Activated T-cell treated with anti-CD3 and anti-CD28 coated beads, Interleukin-2, amount 50 U/mL, for 4 hours (primary cell): ENCODE results near the gene GGT1. TPM values are rescaled to one million over a fixed set of nuclear protein-coding genes. Genes with fewer than 3 reads are reported as not detected.

Experiments used
- ATAC-seq, 2 donors: fragments of 200-7000 bp; cut with Tn5 transposase; one replicate each; pipeline ENCODE4 v1.10.0; 2021
- DNase-seq: peaks from one replicate; pipeline ENCODE4 v3.0.0-alpha.2; 2020
- H3K27me3 Mint-ChIP-seq: one replicate; pipeline ENCODE4 v1.8.0; 2021; ENCODE audit warnings: low read depth, mixed read lengths
- H3K36me3 Mint-ChIP-seq: one replicate; pipeline ENCODE4 v1.8.0; 2022; ENCODE audit warnings: mixed read lengths; ENCODE audit not compliant: insufficient read depth
- H3K4me1 Mint-ChIP-seq: one replicate; pipeline ENCODE4 v1.8.0; 2021; ENCODE audit warnings: low read depth, mixed read lengths
- H3K4me3 Mint-ChIP-seq: one replicate; pipeline ENCODE4 v1.8.0; 2021; ENCODE audit warnings: mild to moderate bottlenecking, moderate library complexity, mixed read lengths
- H3K9me3 Mint-ChIP-seq: one replicate; pipeline ENCODE4 v1.8.0; 2021; ENCODE audit warnings: mixed read lengths
- total RNA-seq, 3 donors: library from RNA; stranded (reverse); gene quantifications; one replicate each; pipeline ENCODE4 v1.2.1, GENCODE V29; 2021

GGT1 gene
- total RNA-seq, 3 donors from 2014 or later, result 23.6 to 48.6 (median 27.2) TPM

DNA sequence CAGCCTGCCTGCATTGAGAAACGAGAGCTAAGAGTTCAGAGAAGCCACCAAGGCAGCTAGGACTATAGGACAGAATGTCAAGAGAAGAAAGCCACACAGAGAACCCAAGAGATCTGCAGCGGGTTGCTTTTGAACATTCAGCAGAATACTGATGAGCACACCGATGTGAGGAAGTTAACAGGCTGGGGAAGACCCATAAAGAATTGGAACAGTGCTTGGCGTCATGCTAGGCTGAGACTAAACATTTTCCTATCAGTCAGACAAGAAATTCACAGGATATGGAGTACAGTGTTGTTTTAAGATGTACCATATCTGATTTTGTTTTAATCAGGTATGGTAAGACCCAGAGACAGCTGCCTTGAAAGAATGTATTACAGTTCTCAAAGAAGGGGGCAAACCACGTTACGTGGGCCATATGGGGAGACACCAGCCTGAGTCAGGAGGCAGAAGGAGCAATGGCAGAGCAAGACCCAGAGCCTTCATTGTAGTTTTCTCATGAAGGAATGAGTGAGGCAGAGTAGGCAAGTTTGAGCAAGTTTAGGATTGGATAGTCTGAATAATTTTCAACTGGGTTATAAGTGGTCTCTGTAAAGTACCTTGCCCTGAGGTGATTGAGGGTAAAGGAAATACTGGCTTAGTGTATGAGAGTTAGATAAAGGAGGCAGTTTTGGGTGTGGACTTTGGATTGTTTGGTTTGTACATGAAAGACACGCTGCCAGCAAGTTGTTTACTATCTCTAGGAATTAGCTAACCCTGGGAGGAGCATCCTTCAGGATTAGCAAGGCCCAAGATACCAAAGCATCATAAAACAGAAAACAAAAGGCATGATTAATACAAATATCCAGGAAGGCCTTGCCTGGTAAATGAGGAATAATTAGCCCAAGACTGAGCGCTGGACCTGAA lies 24.4 kb upstream of the GGT1 start:
- ATAC-seq, result peak in 1 of 2 donors; percentile 28
- Mint-ChIP-seq H3K27me3 (no peaks in the 10 kb centered on the region), H3K36me3 (peaks cover 19% of the 10 kb centered on the region), H3K4me3 (no peak overlapping the region), H3K9me3 (no peaks in the 10 kb centered on the region), H3K4me1 (peaks cover 3% of the 10 kb centered on the region)
- DNase-seq, result no peak

DNA sequence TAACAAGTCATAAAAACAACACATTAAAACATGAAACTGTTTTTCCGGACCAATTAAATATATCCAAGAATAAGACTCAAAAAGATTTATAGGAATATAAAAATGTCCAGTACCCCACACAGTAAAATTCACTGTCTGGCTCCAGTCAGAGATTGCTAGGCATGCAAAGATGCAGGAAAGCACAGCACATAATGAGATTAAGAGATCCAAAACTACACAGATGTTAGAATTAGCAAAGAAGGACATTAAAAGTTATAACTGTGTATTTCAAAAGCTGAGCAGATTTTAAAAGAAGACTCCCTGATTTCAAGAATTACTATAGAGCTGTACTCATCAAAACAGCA lies 23.8 kb upstream of the GGT1 start:
- no peaks in the 10 kb centered on the region for H3K27me3 Mint-ChIP-seq
- DNase-seq, result no peak
- H3K36me3 Mint-ChIP-seq, result peaks cover 15% of the 10 kb centered on the region
- no peaks in the 10 kb centered on the region for H3K9me3 Mint-ChIP-seq
- no peak for ATAC-seq
- H3K4me1 Mint-ChIP-seq, result peaks cover 3% of the 10 kb centered on the region
- H3K4me3 Mint-ChIP-seq, result no peak overlapping the region

DNA sequence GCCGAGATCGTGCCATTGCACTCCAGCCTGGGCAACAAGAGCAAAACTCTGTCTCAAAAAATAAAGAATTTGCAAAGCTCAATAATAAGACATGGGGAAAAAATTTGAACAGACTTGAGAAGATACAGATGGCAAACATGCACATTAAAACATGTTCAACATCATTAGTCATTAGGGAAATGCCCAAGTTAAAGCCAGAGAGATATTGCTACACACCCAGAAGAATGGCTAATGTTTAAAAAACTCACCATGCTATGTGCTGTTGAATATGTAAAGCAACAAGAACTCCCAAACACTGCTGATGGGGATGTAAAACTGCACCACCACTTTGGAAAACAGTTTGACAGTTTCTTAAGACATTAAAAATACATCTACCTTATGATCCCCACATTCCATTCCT lies 22.7 kb upstream of the GGT1 start:
- Mint-ChIP-seq H3K4me1 (peaks cover 3% of the 10 kb centered on the region), H3K36me3 (peaks cover 6% of the 10 kb centered on the region), H3K9me3 (no peaks in the 10 kb centered on the region), H3K27me3 (no peaks in the 10 kb centered on the region), H3K4me3 (no peak overlapping the region)
- ATAC-seq, result no peak
- no peak for DNase-seq

DNA sequence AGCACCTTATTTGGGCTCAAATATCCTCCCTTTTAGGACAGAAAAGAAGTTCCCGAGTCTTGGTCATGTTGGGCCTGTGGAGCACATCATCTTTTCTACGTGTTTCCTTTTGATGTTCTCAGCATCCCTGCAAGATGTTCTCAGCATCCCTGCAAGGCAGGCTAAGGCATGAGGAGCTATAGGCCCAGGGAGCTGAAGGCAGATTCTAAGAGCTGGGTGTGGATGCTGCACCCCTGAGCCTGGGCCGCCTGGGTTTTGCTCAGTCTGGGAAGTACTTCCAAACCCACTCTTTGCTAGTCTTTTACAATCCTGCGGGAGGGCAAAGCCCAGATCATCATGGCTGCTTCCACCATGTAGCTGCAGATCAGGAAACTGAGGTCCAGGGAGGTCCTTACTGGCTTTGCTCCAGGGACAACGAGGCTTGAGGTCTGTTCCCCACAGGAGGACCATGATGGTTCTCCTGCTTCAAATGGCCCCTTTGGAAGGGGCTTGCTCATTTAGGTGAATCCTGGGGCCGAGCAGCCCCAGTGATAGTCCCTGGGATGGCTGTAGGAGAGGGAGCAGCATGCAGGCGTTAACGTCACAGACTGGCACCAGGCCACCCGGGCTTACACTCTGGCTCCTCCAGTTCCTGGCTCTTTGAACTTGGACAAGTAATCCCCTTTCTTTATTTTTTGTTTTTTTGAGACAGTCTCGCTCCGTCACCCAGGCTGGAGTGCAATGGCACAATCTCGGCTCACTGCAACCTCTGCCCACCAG lies 20.8 kb upstream of the GGT1 start:
- no peaks in the 10 kb centered on the region for H3K27me3 Mint-ChIP-seq
- H3K4me1 Mint-ChIP-seq, result no peaks in the 10 kb centered on the region
- no peak overlapping the region for H3K4me3 Mint-ChIP-seq
- H3K9me3 Mint-ChIP-seq, result no peaks in the 10 kb centered on the region
- ATAC-seq, result no peak
- no peak for DNase-seq
- no peaks in the 10 kb centered on the region for H3K36me3 Mint-ChIP-seq

DNA sequence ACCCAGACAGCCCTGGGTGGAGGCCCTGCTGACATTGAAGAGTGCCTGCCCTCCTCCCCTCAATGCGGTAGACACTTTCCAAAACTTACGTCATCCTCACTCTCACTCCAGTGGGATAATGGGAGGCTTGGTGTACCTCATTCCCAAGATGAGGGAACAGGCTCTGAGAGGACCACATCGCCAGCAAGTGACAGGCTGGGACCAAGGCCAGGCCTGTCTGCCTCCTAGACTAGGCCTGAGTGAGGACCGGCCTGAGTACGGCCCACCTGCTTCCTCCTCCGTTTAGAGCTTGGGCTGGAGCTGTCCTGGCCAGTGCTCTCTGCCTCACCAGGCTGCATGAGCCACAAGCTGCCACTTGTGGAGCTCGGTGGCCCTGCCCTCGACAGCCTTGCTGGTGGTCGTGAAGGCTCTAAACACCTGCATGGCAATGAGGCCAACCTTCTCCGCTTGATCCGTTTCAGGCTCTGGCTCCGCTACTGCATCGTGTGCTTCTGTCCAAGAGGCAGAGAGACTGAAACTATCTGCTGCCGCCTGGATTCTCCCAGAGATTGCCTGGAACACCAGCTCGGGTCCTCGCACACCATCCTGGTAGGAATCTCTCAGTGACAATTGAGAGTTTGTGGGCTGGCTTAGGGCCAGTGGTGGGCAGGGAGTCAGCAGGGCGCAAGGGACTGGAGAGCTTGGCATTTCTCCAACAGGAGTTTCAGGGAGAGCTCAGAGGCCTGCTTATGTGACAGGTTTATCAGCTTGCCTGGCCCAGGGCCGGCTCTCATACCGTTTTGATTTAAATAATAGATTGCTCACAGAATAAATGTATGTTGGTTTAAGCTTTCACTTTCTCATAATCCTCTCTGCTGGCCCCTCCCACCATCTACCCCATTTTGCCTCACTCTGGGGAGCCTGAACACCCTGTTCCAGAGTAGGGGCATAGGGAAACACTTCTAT lies 19.5 kb upstream of the GGT1 start:
- no peaks in the 10 kb centered on the region for H3K36me3 Mint-ChIP-seq
- ATAC-seq (peak in 1 of 2 donors; percentile 32), DNase-seq (no peak)
- no peaks in the 10 kb centered on the region for H3K9me3 Mint-ChIP-seq
- H3K4me3 Mint-ChIP-seq, result no peak overlapping the region
- no peaks in the 10 kb centered on the region for H3K27me3 Mint-ChIP-seq
- H3K4me1 Mint-ChIP-seq, result no peaks in the 10 kb centered on the region

DNA sequence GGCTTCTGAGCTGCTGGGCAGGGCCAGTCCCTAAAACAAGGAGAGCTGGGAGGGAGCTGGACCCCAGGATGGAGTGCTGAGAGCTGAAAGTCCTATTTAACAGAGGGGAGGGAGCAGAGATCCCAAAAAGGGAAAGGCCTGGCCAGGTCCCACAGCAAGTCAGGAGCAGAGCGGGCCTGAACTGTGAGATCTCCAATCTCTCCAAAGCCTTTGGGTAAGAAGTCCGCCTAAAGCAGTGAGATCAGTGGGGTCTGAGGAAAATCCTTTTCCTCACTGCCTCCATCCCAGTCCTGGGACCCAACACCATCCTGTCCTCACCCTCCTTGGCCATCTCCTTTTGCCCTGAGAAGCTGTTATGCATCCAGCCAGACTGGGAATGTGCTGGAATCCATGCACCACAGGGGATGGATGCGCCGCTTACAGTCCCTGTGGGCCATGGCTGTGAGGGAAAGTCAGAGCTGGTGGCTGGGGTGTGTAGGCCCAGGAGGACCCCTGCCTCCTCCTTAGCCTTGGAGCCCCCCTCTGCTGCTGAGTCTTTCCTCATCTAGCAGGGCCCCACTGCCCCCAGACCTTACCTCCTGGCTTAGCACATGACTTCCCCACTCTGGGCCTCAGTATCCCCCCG lies 18.7 kb upstream of the GGT1 start:
- Mint-ChIP-seq H3K4me1 (no peaks in the 10 kb centered on the region), H3K36me3 (no peaks in the 10 kb centered on the region), H3K27me3 (no peaks in the 10 kb centered on the region), H3K9me3 (no peaks in the 10 kb centered on the region), H3K4me3 (no peak overlapping the region)
- no peak for ATAC-seq
- DNase-seq, result no peak

DNA sequence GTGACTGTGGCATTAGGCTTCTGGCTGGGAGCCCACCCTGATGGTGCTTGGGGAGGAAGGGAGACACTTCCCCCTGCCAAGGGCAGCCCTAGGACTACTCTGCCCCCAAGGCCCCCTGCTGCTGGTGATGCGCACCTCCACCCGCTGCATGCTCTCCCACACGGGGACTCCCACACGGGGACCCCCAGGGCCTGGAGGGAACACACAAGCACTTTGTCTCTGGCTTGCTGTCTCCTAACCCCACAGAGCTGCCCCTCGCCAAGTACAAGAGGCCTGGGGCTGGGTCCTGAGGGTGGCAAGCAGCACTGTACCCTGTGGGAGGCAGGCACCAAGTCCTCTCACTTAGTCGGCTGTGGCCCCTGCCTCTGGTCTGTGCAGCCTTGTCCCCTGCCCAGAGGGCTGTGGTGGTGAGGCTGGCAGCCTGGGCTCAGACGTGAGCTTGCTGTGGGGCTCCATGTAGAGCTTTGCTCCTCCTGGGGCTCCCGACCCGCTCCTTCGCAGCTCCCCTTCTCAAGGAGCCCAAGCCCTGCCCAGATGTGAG lies 18.1 kb upstream of the GGT1 start:
- Mint-ChIP-seq H3K27me3 (no peaks in the 10 kb centered on the region), H3K4me1 (no peaks in the 10 kb centered on the region), H3K4me3 (no peak overlapping the region), H3K36me3 (no peaks in the 10 kb centered on the region), H3K9me3 (no peaks in the 10 kb centered on the region)
- ATAC-seq (no peak), DNase-seq (no peak)

DNA sequence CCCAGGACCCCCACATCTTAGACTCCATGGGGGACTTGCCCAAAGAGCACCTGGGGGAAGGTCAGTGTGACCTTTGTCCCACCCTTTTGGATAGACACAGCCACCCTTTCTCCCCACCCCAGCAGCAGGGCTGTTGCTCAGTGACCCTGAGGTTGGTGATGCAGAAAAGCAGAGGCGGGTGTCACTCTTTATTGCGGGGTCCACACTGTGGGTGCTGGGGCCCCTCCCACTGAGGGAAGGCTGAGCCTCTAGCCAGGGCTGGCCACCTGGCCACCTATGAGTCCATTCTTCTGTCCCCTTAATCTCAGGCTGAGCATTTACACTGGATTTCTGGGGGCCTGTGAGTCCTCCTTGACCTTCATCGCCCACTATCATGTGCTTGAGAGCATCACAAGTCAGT lies 17.5 kb upstream of the GGT1 start:
- no peak overlapping the region for H3K4me3 Mint-ChIP-seq
- H3K36me3 Mint-ChIP-seq, result no peaks in the 10 kb centered on the region
- DNase-seq (no peak), ATAC-seq (no peak)
- no peaks in the 10 kb centered on the region for H3K9me3 Mint-ChIP-seq
- H3K27me3 Mint-ChIP-seq, result peaks cover under 1% of the 10 kb centered on the region
- H3K4me1 Mint-ChIP-seq, result no peaks in the 10 kb centered on the region

DNA sequence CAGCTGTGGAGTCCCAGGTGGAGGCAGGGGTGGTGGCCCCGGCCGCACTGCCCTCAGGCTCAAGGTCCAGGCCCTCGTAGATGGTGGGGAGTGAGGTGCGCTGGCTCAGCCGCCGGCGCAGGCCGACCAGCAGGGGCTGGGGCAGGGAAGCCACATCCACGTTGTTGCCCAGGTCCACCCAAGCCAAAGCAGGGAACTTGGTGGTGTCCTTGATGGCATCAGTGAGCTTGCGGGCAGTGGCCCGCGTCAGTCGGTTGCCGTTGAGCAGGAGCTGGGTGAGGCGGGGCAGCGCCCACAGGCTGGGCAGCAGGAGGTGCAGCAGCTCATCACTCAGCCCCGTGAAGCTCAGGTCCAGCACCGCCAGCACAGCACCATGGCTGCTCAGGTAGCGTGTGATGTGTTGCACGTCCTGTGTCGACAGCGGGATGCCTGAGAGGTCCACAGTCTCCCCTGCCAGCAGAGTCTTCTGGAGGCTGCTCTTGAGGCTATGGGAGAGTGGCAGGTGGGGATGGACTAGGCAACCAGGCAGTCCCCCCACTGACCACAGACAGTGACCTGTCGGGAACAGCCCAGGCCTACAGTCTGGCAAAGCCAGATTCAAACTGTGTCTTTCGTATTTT lies 17.0 kb upstream of the GGT1 start:
- ATAC-seq (no peak), DNase-seq (no peak)
- Mint-ChIP-seq H3K36me3 (no peaks in the 10 kb centered on the region), H3K9me3 (no peaks in the 10 kb centered on the region), H3K4me3 (no peak overlapping the region), H3K4me1 (no peaks in the 10 kb centered on the region), H3K27me3 (peaks cover 4% of the 10 kb centered on the region)

DNA sequence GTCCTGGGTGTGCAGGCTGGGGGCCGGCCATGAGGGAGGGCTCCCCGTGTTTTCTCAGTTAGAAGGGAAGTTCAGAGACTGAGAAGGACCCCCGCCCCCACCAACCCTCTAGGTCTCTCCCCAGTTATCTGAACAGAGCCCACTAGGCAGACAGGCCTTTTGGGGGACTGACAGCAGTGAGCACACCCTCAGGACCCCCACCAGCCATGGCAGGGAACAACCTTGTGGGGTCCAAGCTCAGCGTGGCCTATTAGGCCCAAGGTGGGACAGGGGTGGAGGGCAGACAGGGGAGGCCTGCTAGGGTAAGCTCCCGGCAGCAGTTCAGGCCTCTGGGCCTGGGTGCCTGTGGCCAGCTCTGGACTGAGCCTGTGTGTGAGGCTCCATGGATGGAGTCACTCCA lies 15.7 kb upstream of the GGT1 start:
- ATAC-seq (no peak), DNase-seq (no peak)
- Mint-ChIP-seq H3K36me3 (no peaks in the 10 kb centered on the region), H3K4me3 (no peak overlapping the region), H3K27me3 (peaks cover 8% of the 10 kb centered on the region), H3K9me3 (no peaks in the 10 kb centered on the region), H3K4me1 (peaks cover 2% of the 10 kb centered on the region)

DNA sequence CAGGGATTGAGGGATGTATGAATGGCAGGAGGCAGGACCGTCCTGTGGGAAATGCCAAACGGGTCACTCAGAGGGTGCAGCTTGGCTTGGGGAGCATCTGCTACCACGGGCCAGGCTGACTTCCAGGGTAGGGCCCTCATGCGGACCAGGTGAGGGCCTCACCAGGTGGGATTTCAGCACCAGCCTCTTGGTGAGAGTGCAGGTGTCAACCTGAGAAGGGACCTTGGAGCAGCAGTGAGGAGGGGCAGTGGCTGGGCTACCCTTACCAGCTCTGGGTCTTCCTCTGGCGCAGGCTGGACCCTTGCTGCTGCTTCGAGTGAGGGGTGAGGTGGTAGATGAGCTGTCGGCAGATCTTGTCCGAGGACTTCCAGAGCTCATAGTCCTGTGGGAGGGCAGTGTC lies 15.0 kb upstream of the GGT1 start:
- Mint-ChIP-seq H3K36me3 (no peaks in the 10 kb centered on the region), H3K4me1 (peaks cover 4% of the 10 kb centered on the region)

DNA sequence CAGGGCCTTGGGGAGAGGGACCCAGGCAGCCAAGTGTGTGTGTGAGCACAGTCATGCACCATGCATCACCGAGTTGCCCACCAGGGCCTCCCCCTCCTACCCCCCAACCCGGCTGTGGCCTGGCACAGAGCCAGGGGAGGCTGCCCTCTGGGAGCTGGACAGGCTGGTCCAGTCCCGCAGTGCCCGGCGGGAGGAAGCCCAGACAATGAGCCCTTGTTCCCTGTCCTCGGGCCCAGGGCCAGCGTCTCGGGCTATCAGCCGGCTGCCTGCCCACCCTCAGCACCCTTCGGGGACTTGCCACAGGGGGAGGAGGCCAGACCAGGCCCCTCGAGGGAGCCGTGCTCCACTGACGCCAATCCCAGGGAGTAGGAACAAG lies 14.6 kb upstream of the GGT1 start:
- no peaks in the 10 kb centered on the region for H3K9me3 Mint-ChIP-seq
- no peaks in the 10 kb centered on the region for H3K36me3 Mint-ChIP-seq
- peaks cover 4% of the 10 kb centered on the region for H3K4me1 Mint-ChIP-seq
- peaks cover 11% of the 10 kb centered on the region for H3K27me3 Mint-ChIP-seq
- no peak for ATAC-seq
- no peak overlapping the region for H3K4me3 Mint-ChIP-seq
- DNase-seq, result no peak

More for the DNA sequence above, 15.0 kb upstream of the GGT1 start:
- Mint-ChIP-seq H3K9me3 (no peaks in the 10 kb centered on the region), H3K4me3 (no peak overlapping the region), H3K27me3 (peaks cover 10% of the 10 kb centered on the region)
- no peak for ATAC-seq
- DNase-seq, result no peak

DNA sequence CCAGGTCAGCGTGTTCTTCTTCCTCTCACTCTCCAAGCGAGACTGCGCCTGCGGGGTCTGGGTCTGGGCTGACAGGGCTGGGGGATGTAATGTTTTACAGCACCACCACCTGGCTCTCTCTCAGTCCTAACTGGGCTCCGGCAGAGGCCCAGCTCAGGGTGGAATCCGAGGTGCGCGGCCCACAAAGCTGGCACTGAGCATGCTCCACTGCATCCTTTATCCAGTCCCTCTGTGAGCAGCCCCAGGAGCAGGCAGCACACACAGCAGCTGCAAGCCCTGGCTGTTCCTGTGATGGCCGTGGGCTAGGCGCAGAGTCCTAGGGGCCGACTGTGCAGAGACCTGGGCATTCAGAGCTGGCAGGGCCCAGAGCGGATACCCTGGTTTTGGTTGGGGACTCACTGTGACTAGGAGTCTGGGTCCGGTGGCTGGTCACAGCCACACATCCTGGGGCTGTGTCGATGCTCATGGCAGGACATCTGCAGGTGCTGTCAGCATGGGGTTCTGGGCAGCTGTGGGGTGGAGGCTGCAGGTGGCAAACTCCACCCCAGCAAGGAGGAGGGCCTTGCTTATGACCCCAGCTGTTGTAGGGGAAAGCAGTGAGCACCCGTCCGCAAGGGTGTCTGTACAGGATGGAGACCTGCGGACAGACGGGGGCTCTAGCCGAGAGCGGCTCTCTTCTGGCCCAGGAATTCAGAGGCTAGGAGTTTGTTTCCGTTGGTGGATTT lies 14.1 kb upstream of the GGT1 start:
- H3K4me1 Mint-ChIP-seq, result peaks cover 4% of the 10 kb centered on the region
- peaks cover 13% of the 10 kb centered on the region for H3K27me3 Mint-ChIP-seq
- no peak for ATAC-seq
- no peak for DNase-seq
- no peaks in the 10 kb centered on the region for H3K9me3 Mint-ChIP-seq
- no peaks in the 10 kb centered on the region for H3K36me3 Mint-ChIP-seq
- no peak overlapping the region for H3K4me3 Mint-ChIP-seq
